ENCODE data around the gene SSTR5.

Gene SSTR5

GRCh38 chr16:1031666-1032065, 40.9 kb upstream of the SSTR5 start:
- Histone ChIP-seq H4K20me1 (ENCODE audit: insufficient read depth, low read length) (no peaks in the 10 kb centered on the region), H3K4me2 (ENCODE audit: insufficient read depth, low read length) (no peak overlapping the region), H3K27me3 (ENCODE audit: insufficient read depth, low read length, poor library complexity) (no peaks in the 10 kb centered on the region), H3K36me3 (ENCODE audit: insufficient read depth, low read length) (no peaks in the 10 kb centered on the region), H3K79me2 (ENCODE audit: insufficient read depth, low read length) (no peaks in the 10 kb centered on the region), H3K4me1 (ENCODE audit: insufficient read depth, low read length) (no peaks in the 10 kb centered on the region), H3K9ac (ENCODE audit: low read depth, low read length) (no peak overlapping the region), H3K9me3 (ENCODE audit: insufficient read depth, low read length, severe bottlenecking) (peaks cover 7% of the 10 kb centered on the region), H3K4me3 (ENCODE audit: low read depth in 1 of 2, low read length in 2 of 2) (no peak overlapping the region), H3K27ac (ENCODE audit: low read length) (no peak overlapping the region), H2AFZ (ENCODE audit: low read depth, low read length) (no peak overlapping the region)
- no peak for TF ChIP-seq EZH2 (IDR thresholded peaks at IDR 0.05; ENCODE audit: borderline replicate concordance, low read depth, low read length, severe bottlenecking)
- TF ChIP-seq, protein P1, sequence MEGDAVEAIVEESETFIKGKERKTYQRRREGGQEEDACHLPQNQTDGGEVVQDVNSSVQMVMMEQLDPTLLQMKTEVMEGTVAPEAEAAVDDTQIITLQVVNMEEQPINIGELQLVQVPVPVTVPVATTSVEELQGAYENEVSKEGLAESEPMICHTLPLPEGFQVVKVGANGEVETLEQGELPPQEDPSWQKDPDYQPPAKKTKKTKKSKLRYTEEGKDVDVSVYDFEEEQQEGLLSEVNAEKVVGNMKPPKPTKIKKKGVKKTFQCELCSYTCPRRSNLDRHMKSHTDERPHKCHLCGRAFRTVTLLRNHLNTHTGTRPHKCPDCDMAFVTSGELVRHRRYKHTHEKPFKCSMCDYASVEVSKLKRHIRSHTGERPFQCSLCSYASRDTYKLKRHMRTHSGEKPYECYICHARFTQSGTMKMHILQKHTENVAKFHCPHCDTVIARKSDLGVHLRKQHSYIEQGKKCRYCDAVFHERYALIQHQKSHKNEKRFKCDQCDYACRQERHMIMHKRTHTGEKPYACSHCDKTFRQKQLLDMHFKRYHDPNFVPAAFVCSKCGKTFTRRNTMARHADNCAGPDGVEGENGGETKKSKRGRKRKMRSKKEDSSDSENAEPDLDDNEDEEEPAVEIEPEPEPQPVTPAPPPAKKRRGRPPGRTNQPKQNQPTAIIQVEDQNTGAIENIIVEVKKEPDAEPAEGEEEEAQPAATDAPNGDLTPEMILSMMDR (IDR thresholded peaks at IDR 0.05; ENCODE audit: borderline replicate concordance, extremely low read depth, low read length, poor library complexity, severe bottlenecking): no peak
- ATAC-seq (ENCODE audit: insufficient read depth, low read depth) (no peak), DNase-seq (no peak)

DNA sequence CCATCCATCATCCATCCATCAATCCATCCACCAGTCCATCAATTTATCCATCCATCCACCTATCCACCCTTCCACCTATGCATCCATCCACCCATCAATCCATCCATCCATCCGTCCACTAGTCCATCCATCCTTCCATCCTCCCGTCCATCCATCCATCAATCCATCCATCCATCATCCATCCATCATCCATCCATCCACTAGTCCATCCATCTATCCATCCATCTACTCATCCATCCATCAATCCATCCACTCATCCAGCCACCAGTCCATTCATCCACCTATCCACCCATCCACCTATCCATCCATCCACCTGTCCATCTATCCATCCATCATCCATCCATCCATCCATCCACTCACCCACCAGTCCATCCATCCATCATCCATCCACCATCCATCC, 39.9 kb upstream of the SSTR5 start:
- Histone ChIP-seq H2AFZ (ENCODE audit: low read depth, low read length) (no peak overlapping the region), H3K79me2 (ENCODE audit: insufficient read depth, low read length) (no peaks in the 10 kb centered on the region), H3K27ac (ENCODE audit: low read length) (no peak overlapping the region), H3K4me1 (ENCODE audit: insufficient read depth, low read length) (no peaks in the 10 kb centered on the region), H3K9ac (ENCODE audit: low read depth, low read length) (no peak overlapping the region), H3K4me2 (ENCODE audit: insufficient read depth, low read length) (no peak overlapping the region), H3K4me3 (ENCODE audit: low read depth in 1 of 2, low read length in 2 of 2) (no peak overlapping the region), H4K20me1 (ENCODE audit: insufficient read depth, low read length) (no peaks in the 10 kb centered on the region), H3K9me3 (ENCODE audit: insufficient read depth, low read length, severe bottlenecking) (peaks cover 7% of the 10 kb centered on the region), H3K36me3 (ENCODE audit: insufficient read depth, low read length) (no peaks in the 10 kb centered on the region), H3K27me3 (ENCODE audit: insufficient read depth, low read length, poor library complexity) (no peaks in the 10 kb centered on the region)
- ATAC-seq (ENCODE audit: insufficient read depth, low read depth) (no peak), DNase-seq (no peak)
- TF ChIP-seq, protein P1 (IDR thresholded peaks at IDR 0.05; ENCODE audit: borderline replicate concordance, extremely low read depth, low read length, poor library complexity, severe bottlenecking): no peak
- no peak for TF ChIP-seq EZH2 (IDR thresholded peaks at IDR 0.05; ENCODE audit: borderline replicate concordance, low read depth, low read length, severe bottlenecking)

DNA sequence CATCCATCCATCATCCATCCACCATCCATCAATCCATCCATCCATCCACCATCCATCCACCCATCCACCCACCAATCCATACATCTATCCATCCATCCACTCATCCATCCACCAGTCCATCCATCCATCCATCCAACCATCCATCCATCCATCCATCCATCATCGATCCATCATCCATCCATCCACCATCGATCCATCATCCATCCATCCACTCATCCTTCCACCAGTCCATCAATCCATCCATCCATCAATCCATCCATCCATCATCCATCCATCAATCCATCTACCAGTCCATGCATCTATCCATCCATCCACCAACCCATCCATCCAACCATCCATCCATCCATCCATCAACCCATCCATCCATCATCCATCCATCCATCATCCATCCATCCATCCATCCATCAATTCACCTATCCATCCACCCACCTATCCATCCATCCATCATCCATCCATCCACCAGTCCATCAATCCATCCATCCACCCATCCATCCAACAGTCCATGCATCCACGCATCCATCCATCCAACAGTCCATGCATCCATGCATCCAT, 39.3 kb upstream of the SSTR5 start:
- H3K9ac ChIP-seq (ENCODE audit: low read depth, low read length): no peak overlapping the region
- no peak overlapping the region for H3K4me2 ChIP-seq (ENCODE audit: insufficient read depth, low read length)
- no peak overlapping the region for H3K4me3 ChIP-seq (ENCODE audit: low read depth in 1 of 2, low read length in 2 of 2)
- H3K27me3 ChIP-seq (ENCODE audit: insufficient read depth, low read length, poor library complexity): no peaks in the 10 kb centered on the region
- no peak for TF ChIP-seq EZH2 (IDR thresholded peaks at IDR 0.05; ENCODE audit: borderline replicate concordance, low read depth, low read length, severe bottlenecking)
- TF ChIP-seq, protein P1 (IDR thresholded peaks at IDR 0.05; ENCODE audit: borderline replicate concordance, extremely low read depth, low read length, poor library complexity, severe bottlenecking): no peak
- DNase-seq (no peak), ATAC-seq (ENCODE audit: insufficient read depth, low read depth) (no peak)
- H3K79me2 ChIP-seq (ENCODE audit: insufficient read depth, low read length): no peaks in the 10 kb centered on the region
- no peaks in the 10 kb centered on the region for H3K36me3 ChIP-seq (ENCODE audit: insufficient read depth, low read length)
- H3K4me1 ChIP-seq (ENCODE audit: insufficient read depth, low read length): no peaks in the 10 kb centered on the region
- peaks cover 7% of the 10 kb centered on the region for H3K9me3 ChIP-seq (ENCODE audit: insufficient read depth, low read length, severe bottlenecking)
- H2AFZ ChIP-seq (ENCODE audit: low read depth, low read length): no peak overlapping the region
- H4K20me1 ChIP-seq (ENCODE audit: insufficient read depth, low read length): no peaks in the 10 kb centered on the region
- no peak overlapping the region for H3K27ac ChIP-seq (ENCODE audit: low read length)

Data from DND-41 (cell line).